GM21526 (cell line): ENCODE data around the gene PSTK.

ENCODE experiments used
- ATAC-seq: cut with Tn5 transposase; IDR thresholded peaks from one replicate; pipeline ENCODE4 v1.9.1; 2021; ENCODE audit warnings: moderate library complexity; ENCODE audit not compliant: unreplicated experiment, low FRiP score

PSTK gene

DNA sequence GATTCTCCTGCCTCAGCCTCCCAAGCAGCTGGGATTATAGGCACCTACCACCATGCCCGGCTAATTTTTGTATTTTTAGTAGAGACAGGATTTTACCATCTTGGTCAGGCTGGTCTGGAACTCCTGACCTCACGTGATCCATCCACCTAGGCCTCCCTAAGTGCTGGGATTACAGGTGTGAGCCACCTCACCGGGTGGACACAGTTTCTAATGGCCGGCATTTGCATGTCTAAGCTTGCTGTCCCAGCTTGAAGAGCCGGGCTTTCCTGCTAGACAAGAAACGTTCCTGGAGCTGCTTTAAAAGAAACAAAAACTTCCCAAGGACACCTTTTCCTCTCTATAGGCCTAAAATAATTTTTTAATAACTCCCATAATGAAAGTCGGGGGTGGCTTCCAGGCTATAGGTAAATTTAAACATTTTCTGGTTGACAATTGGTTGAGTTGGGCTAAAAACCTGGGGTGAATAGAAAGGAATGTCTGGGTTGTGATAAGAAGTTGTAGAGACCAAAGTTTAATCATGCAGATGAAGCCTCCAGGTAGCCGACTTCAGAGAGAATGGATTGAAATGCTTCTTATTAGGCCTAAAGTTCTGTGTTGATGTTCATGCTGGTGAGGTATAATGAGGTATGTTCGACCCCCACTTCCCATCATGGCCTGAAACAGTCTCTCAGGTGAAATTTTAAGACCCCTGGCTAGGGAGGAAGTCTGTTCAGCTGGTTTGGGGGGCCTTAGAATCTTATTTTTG, 37.4 kb downstream of the PSTK start:
- ATAC-seq = no peak

DNA sequence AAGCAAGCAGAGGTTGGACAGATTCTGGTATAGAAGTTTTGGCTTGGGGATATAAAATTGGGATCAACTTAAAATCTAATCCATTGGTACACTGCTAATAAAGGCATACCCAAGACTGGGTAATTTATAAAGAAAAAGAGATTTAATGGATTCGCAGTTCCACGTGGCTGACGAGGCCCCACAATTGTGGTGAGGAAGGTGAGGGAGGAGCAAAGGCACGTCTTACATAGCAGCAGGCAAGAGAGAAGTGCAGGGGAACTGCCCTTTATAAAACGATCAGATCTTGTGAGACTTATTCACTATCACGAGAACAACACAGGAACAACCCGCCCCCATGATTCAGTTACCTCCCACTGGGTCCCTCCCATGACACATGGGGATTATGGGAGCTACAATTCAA, 38.3 kb downstream of the PSTK start:
- ATAC-seq = no peak

DNA sequence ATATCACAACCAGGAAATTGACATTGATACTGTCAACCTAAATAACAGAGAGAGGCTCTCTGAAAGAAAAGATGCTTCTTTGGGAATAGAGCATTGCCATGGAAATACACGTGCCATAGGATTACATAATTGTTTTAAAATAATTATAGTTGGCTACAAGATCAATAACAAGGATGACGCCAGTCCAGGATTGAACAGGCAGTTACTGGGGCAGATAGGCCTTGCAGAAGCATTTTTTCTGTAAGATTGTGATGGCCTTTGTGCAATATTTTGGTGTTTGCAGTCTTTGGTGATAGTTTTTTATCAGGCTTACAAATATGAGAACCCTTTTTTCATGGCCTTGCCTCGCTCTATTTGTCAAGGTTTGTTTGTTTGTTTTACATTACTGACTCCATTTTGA, 39.1 kb downstream of the PSTK start:
- ATAC-seq = no peak

DNA sequence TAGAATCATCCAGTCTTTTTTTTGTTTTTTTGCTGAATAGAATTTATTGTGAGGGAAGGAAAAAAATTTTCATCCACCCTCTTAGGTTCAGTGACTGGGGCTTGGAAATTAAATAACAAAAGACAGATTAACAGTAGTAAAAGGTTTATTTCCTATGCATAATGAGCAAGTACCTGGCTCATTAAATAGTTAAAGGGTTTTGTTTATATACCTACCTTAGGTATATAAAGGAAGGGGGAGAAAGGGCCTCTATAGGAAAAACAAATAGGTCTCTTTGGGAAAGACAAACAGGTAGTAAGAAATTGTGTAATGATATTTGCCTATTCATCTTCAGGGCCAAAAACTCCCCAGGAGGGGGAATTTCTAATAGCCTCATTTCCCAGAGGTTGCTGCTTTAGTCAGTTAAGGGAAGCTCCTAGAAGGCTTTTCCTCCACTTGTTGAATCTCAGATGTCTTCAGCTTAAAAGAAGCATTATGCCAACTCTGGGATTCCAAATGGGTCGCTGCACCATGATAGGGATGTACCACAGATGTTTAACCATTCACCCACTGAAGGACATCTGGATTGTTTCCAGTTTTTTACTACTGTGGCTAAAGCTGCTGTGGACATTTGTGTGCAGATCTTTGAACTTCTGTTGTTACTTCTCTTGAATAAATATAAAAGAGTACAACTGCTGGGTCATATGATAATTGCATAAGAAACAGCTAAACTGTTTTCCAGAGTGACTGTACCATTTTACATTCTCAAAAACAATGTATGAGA, 39.9 kb downstream of the PSTK start:
- ATAC-seq = no peak

DNA sequence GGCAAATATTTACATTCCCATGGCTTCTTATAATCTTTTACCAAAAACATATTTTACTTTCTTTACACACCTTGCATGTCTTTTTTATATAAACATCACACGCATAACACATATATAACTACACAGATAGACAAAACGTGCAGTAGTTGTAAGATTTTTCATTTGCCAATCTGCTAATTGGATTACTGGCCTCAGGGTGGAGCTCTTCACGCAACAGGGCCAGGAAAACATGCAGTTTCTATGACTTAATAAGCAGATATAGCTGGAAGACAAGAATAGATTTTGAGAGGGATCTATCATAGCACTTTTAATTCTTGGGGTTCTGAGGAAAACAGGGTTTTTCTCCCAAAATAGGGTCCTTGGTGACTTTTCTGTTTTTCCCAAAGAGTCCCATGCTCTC, 41.3 kb downstream of the PSTK start:
- no peak for ATAC-seq

DNA sequence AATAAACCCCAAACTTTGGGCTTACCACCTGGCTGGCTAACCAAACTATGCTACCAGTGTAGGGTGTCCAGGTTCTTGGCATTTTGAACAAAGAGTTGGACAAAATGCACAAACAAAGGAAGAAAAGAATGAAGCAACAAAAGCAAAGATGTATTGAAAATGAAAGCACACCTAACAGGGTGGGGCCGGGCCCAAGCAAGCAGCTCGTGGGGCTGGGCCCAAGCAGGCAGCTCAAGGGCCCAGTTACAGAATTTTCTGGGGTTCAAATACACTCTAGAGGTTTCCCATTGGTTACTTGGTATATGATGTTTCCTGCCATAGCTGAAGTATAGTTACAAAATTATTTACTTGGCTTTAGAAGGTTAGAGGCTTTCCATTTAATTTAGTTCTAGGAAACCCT, 44.3 kb downstream of the PSTK start:
- no peak for ATAC-seq

DNA sequence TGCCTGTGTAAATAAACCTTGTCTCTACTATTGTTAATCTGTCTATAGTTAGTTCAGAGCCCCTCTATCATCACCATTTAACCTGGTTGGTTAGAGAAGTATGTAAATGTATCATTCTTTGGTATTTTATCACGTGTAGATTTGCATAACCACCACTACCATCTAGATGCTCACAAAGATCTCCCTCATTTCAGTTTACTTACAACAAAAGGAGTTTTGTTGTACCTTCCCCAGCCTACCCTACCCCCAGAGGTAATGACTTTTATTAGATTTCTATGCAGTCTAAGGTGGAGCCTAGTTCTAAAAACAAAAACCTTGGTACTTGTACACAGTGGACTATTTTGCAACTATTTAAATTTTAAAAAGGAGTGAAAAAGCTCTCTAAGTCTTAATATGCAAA, 46.1 kb downstream of the PSTK start:
- no peak for ATAC-seq

DNA sequence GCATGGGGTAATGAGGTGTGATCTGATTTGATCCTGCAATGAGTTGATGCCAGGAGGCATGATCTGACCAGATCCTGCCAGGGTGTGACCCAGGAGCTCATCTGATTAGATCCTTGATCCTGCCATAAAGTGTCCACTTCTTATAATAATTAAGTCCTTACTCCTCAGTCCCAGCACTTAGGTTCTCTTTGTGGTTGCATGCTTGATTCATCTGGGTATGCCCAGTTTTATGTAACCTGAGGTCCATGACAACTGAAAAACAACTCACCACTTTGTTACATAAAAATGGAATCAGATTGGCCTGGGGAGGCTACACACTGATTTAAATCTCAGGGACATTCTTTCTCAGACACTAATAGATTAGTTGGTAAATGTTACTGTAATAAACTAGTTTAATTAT, 47.7 kb downstream of the PSTK start:
- ATAC-seq = no peak

DNA sequence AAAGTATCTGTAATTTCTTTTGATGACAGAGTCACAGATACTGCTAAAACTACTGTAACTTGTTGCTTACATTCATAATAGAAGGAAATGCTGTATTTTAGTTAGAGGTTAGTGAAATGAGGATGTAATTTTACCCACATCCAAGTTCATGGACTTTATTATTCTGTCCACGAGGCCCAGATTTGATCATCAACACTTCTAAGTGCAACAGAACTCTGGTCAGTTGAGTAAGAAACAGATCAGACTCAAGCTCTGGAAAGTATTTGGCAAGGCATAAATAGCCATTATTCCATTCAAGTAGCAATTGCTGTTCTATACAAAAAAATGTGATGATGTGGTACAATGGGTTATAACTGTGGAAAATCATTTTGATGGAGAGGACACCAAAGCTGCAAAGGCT, 50.9 kb downstream of the PSTK start:
- no peak for ATAC-seq

DNA sequence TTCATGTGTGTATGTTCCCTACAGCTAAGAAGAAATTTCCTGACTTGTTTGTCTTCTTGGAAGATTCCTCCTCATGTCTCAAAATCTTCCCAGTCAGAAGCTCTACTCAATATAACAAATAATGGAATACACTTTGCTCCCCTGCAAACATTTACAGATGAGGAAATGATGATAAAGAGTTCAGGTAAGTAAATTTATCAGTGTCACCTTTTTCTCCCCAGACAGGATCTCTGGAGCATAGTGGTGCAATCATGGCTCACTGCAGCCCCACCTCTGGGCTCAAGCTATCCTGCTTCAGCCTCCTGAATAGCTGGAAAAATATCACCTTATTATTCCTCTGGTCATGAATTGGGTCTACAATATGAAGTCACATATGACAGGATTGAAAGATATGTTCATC, 54.1 kb downstream of the PSTK start:
- ATAC-seq = no peak

DNA sequence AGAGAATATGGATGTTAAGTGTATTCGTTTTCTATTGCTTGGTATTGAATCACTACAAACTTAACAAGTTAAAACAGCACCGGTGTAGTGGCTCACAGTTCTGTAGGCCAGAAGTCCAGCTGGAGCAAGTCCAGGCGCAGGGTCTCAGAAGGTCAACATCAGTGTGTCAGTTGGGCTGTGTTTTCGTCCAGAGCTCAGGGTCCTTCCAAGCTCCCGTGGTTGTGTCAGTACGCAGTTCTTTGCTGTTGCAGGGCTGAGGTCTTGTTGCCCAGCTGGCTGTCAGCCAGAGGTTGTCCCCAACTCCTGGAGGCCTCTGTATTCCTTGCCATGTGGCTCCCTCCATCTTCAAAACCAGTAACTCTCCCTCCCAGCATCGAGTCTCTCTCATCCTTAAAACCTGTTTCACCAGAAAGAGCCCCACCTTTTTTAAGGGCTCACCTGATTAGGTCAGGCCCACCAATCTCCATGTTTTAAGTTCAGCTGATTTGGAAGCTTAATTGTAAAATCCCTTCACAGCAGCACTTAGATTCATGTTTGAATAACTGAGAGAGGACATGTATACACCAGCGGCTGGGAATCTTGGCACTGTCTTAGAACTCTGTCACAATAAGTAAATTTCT, 55.4 kb downstream of the PSTK start:
- ATAC-seq = no peak

DNA sequence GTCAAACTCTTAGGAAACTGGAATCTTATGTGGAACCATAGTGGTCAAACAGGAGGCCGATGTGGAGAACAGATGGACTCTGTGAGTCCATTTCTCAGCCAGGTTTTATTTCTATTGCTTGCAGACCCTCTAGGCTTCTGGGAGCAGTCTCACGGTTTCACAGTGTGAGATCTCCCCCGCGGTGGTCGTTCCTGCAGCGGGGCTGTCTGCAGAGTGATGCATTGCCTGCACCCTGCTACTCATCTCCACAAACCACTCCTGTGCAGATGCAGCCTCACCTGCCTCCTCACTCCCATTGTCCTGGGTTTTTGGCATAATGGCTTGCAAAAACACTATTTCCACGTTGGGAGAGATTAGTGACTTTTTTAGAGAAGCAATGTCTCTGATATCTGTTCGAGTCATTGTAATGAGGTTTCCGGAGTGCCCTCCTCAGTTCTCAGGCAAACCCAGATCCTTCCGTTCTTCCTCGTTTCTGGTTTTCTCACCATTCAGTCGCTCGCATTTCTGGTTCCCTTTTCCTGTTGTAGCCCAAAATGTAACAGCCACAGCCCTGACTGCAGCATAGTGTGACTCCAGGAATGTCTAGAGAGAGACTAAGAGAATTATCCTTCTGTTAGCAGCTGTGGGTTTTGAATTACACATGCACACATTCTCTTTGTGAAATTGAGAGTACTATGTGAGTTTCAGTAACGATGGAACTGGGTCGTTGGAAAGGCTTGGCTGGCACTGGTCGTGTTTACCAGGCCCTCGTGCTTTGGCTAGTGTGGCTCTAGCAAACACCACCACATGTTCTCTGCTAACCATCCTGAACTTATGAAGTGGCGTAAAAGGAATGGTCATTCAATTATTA, 58.8 kb downstream of the PSTK start:
- ATAC-seq = no peak

DNA sequence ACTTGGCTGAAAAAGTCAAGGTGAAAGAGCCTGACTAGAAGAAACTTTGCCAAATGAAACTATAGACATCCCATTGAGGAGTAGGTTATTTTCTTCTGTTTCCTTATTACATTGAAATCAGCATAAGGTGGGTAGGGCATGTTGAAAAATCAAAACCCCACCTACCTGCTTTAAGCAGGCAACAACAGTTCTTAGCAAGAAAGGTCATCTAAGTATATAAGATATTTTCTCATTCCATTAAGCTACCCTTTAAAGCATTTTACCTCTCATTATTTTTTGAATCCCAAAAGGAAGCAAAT, 59.4 kb downstream of the PSTK start:
- no peak for ATAC-seq
